ENCODE measurements around the gene SYTL1. TPM values are rescaled to one million over a fixed set of nuclear protein-coding genes. Genes with fewer than 3 reads are reported as not detected.

Gene SYTL1
- polyA plus RNA-seq, 1 of the 3 experiments (the other 2 are of a cell fraction), result 3.0 TPM

- peak; percentile 85 for TF ChIP-seq CTCF (IDR thresholded peaks at IDR 0.05)
- TF ChIP-seq NRF1 (IDR thresholded peaks at IDR 0.05; ENCODE audit: low read depth, low read length), result no peak
- no peak for TF ChIP-seq RFX5 (IDR thresholded peaks at IDR 0.05; ENCODE audit: low read length)
- TF ChIP-seq TCF12 (IDR thresholded peaks at IDR 0.05), result no peak
- no peak for TF ChIP-seq EZH2phosphoT487 (IDR thresholded peaks at IDR 0.05; ENCODE audit: borderline replicate concordance, low read depth)
- TF ChIP-seq FOXJ3 (CRISPR knock-in tag; IDR thresholded peaks at IDR 0.05), result no peak
- TF ChIP-seq RCOR1 (IDR thresholded peaks at IDR 0.05; ENCODE audit: low read length), result no peak
- TF ChIP-seq SIN3A (IDR thresholded peaks at IDR 0.05; ENCODE audit: borderline replicate concordance, low read depth, low read length), result no peak
- no peak for TF ChIP-seq ELF1 (IDR thresholded peaks at IDR 0.05)
- TF ChIP-seq ZBTB33 (IDR thresholded peaks at IDR 0.05; ENCODE audit: borderline replicate concordance, low read depth), result no peak
- TF ChIP-seq YY1 (IDR thresholded peaks at IDR 0.05; ENCODE audit: low read depth), result no peak
These were observed 9.1 kb upstream of the SYTL1 start (continued) for GRCh38 chr1:27332536-27333281.

- ChIA-PET CTCF (interaction anchor here (0.7 to 7.4 kb wide), 18 partner anchors 8 to 290 kb away, joined by 3 to 85 read pairs (median 8); partner anchors contain the start of genes CD164L2, MAP3K6, SYTL1 and TMEM222), POLR2A (no interaction called here)
- Histone ChIP-seq H3K4me3 (ENCODE audit: low read depth in 2 of 2, low read length in 1 of 2) (no peak overlapping the region), H3K27ac (ENCODE audit: low read depth in 2 of 2, low read length in 1 of 2) (no peak overlapping the region), H3K9me2 (no peaks in the 10 kb centered on the region), H3K9ac (no peak overlapping the region), H3F3A (replicated peaks; ENCODE audit: insufficient read depth) (no peaks in the 10 kb centered on the region), H3K4me2 (no peak overlapping the region), H3K27me3 (ENCODE audit: insufficient read depth) (no peaks in the 10 kb centered on the region), H2AFZ (ENCODE audit: low read depth) (no peak overlapping the region), H3K4me1 (ENCODE audit: control insufficient read depth in 1 of 2, insufficient read depth in 2 of 2, low read depth in 1 of 2, low read length in 1 of 2) (no peaks in the 10 kb centered on the region), H3K79me2 (ENCODE audit: insufficient read depth) (peaks cover 22% of the 10 kb centered on the region), H3K9me3 (no peaks in the 10 kb centered on the region), H4K20me1 (ENCODE audit: insufficient read depth) (0 out of 2 replicates have a peak, but pooled peaks cover under 1% of the 10 kb centered on the region), H3K36me3 (replicated peaks in 1 of 2; ENCODE audit: control insufficient read depth in 1 of 2, insufficient read depth in 2 of 2, low read length in 1 of 2) (peaks cover 4 to 59% of the 10 kb centered on the region in 2 experiments)
- 97% methylated on average over 6 of the region's 17 CpGs for WGBS (ENCODE audit: low lambda C conversion rate)
- no peak for DNase-seq
- TF ChIP-seq RFX5 (IDR thresholded peaks at IDR 0.05; ENCODE audit: low read length) (no peak), FOSL2 (IDR thresholded peaks at IDR 0.05; ENCODE audit: borderline replicate concordance, low read depth) (no peak), NFIC (IDR thresholded peaks at IDR 0.05; ENCODE audit: borderline replicate concordance) (no peak), NRF1 (IDR thresholded peaks at IDR 0.05; ENCODE audit: low read depth, low read length) (no peak), POLR2AphosphoS5 (IDR thresholded peaks at IDR 0.05; ENCODE audit: low read depth, low read length) (no peak), MXI1 (IDR thresholded peaks at IDR 0.05; ENCODE audit: low read depth, low read length) (no peak), PBX3 (IDR thresholded peaks at IDR 0.05) (no peak), JUND (IDR thresholded peaks at IDR 0.05) (no peak), EP300 (IDR thresholded peaks at IDR 0.05; ENCODE audit: borderline replicate concordance in 1 of 2, low read depth in 1 of 2, low read length in 1 of 2) (no peak), TAF1 (IDR thresholded peaks at IDR 0.05; ENCODE audit: borderline replicate concordance, low read depth, low read length) (no peak), RXRA (IDR thresholded peaks at IDR 0.05; ENCODE audit: borderline replicate concordance, low read depth) (no peak), MEF2A (IDR thresholded peaks at IDR 0.05; ENCODE audit: borderline replicate concordance, low read depth) (no peak)
These were observed 8.0 kb upstream of the SYTL1 start for GRCh38 chr1:27333717-27334279.
